Measurements from ENCODE around the gene CTTNBP2NL.

GRCh38 chr1:112501810-112502641 is 106.0 kb downstream of the CTTNBP2NL start:
- TF ChIP-seq CTCF (IDR thresholded peaks at IDR 0.05) (peak; percentile 51), CBX2 (IDR thresholded peaks at IDR 0.05; ENCODE audit: borderline replicate concordance, low read depth) (no peak), TP53 (CRISPR knock-in tag; IDR thresholded peaks at IDR 0.05) (no peak)
